ENCODE measurements around the gene LIN37. TPM values are rescaled to one million over a fixed set of nuclear protein-coding genes. Genes with fewer than 3 reads are reported as not detected.

Gene LIN37
- total and polyA plus RNA-seq, 12 donors = 6.0 to 137 (median 12.5) TPM

GRCh38 chr19:35784503-35785338 is 36.3 kb downstream of the LIN37 start:
- no peak for DNase-seq
- 88 to 89% (median 88%) methylated on average over 13 to 45 of the region's 45 CpGs for WGBS, 4 donors
- intact Hi-C loops (cut with DNase I) = no loop called here
- no peak overlapping the region for H3K4me3 ChIP-seq
- no peaks in the 10 kb centered on the region for H3K27me3 ChIP-seq
- H3K4me1 ChIP-seq (replicated peaks in 1 of 2) = no peaks in the 10 kb centered on the region
- no peak overlapping the region for H3K27ac ChIP-seq
- TF ChIP-seq POLR2A (IDR thresholded peaks at IDR 0.05) = no peak
- TF ChIP-seq CTCF (IDR thresholded peaks at IDR 0.05) = no peak
- no peaks in the 10 kb centered on the region for H3K9me3 ChIP-seq (replicated peaks in 1 of 3)
- peaks cover 0 to 6% of the 10 kb centered on the region in 2 donors for H3K36me3 ChIP-seq (replicated peaks in 1 of 2)

- no peaks in the 10 kb centered on the region for H3K9me3 ChIP-seq (replicated peaks in 1 of 3)
- peaks cover 0 to 2% of the 10 kb centered on the region in 2 donors for H3K36me3 ChIP-seq (replicated peaks in 1 of 2)
- H3K4me3 ChIP-seq = no peak overlapping the region
- no peak overlapping the region for H3K27ac ChIP-seq
- 90 to 95% (median 93%) methylated on average over 7 to 10 of the region's 10 CpGs for WGBS, 4 donors
- H3K4me1 ChIP-seq (replicated peaks in 1 of 2) = no peaks in the 10 kb centered on the region
- intact Hi-C loops (cut with DNase I) = no loop called here
- DNase-seq = no peak
- TF ChIP-seq CTCF (IDR thresholded peaks at IDR 0.05) = no peak
- TF ChIP-seq POLR2A (IDR thresholded peaks at IDR 0.05) = no peak
- H3K27me3 ChIP-seq = no peaks in the 10 kb centered on the region
Measured at GRCh38 chr19:35785339-35785627, 36.9 kb downstream of the LIN37 start.

GRCh38 chr19:35786299-35787160 is 38.2 kb downstream of the LIN37 start:
- 93 to 96% (median 94%) methylated on average over 19 to 31 of the region's 31 CpGs for WGBS, 4 donors
- H3K36me3 ChIP-seq (replicated peaks in 1 of 2) = no peaks in the 10 kb centered on the region

More at GRCh38 chr19:35786299-35787160, 38.2 kb downstream of the LIN37 start:
- intact Hi-C loops (cut with DNase I) = no loop called here
- Histone ChIP-seq H3K27me3 (no peaks in the 10 kb centered on the region), H3K4me1 (replicated peaks in 1 of 2) (no peaks in the 10 kb centered on the region), H3K27ac (no peak overlapping the region), H3K4me3 (no peak overlapping the region), H3K9me3 (replicated peaks in 1 of 3) (no peaks in the 10 kb centered on the region)
- TF ChIP-seq POLR2A (IDR thresholded peaks at IDR 0.05) = no peak
- TF ChIP-seq CTCF (IDR thresholded peaks at IDR 0.05) = no peak
- no peak for DNase-seq

All from adrenal gland (tissue), 12 donors.